Lung (tissue), 12 donors: Measurements from ENCODE around the gene PADI2. TPM values are rescaled to one million over a fixed set of nuclear protein-coding genes. Genes with fewer than 3 reads are reported as not detected.
A peak's percentile ranks its signal among the peaks of the same experiment; 100 is the strongest.

Experiments used
- ATAC-seq: fragments of 200-7000 bp; cut with Tn5 transposase; one replicate; pipeline ENCODE4 v1.9.1; 2020; ENCODE audit warnings: moderate number of reproducible peaks; ENCODE audit not compliant: insufficient read depth, low FRiP score
- DNase-seq, 3 donors: peaks; one replicate each; pipeline ENCODE4 v3.0.0-alpha.2; 2013 to 2017
- H3K27ac ChIP-seq, 2 donors: one replicate each; pipeline ENCODE4 v1.5.1; 2013; ENCODE audit warnings: mild to moderate bottlenecking in 2 of 2, moderate library complexity in 2 of 2, control low read depth in 1 of 2, inconsistent platforms in 1 of 2, low read depth in 1 of 2, low read length in 1 of 2
- H3K27me3 ChIP-seq, 3 donors: one replicate each; pipeline ENCODE4 v1.5.1; 2013; ENCODE audit warnings: low read length in 2 of 3; ENCODE audit not compliant: control insufficient read depth in 3 of 3, insufficient read depth in 3 of 3
- H3K36me3 ChIP-seq, 4 donors: one replicate each; pipeline ENCODE4 v1.5.1; 2013; ENCODE audit warnings: low read length in 4 of 4, mild to moderate bottlenecking in 1 of 4, moderate library complexity in 1 of 4; ENCODE audit not compliant: control insufficient read depth in 4 of 4, insufficient read depth in 4 of 4
- H3K4me1 ChIP-seq, 5 donors: one replicate each; pipeline ENCODE4 v1.5.1; 2013; ENCODE audit warnings: low read length in 5 of 5, mild to moderate bottlenecking in 2 of 5, moderate library complexity in 1 of 5; ENCODE audit not compliant: control insufficient read depth in 5 of 5, insufficient read depth in 5 of 5
- H3K4me3 ChIP-seq: one replicate; pipeline ENCODE4 v1.5.1; 2013; ENCODE audit warnings: mild to moderate bottlenecking, control low read depth, moderate library complexity
- H3K9ac ChIP-seq, 2 donors: one replicate each; pipeline ENCODE4 v1.5.1; 2013; ENCODE audit warnings: low read length in 2 of 2, control low read depth in 1 of 2; ENCODE audit not compliant: insufficient read depth in 1 of 2
- H3K9me3 ChIP-seq, 4 donors: one replicate each; pipeline ENCODE4 v1.5.1; 2013; ENCODE audit warnings: low read length in 3 of 4, mild to moderate bottlenecking in 1 of 4, moderate library complexity in 1 of 4; ENCODE audit not compliant: control insufficient read depth in 4 of 4, insufficient read depth in 3 of 4
- CTCF ChIP-seq: IDR thresholded peaks from 2 replicates; pipeline ENCODE4 v1.5.1; 2012; ENCODE audit warnings: mild to moderate bottlenecking; ENCODE audit errors: control extremely low read depth, extremely low read depth
- WGBS, 2 donors: extraction: QIAGEN DNeasy Blood & Tissue Kit; methylation state at CpG; one replicate each; pipeline ENCODE4 v1.1.7; 2013; 5-methylcytosine and 5-hydroxymethylcytosine counted together
- polyA plus RNA-seq, 2 donors: library from polyadenylated mRNA; stranded (reverse); fragments of 200-250 nt; gene quantifications; one replicate each; pipeline ENCODE4 v1.2.1, GENCODE V29; 2013
- total RNA-seq, 2 donors: library from RNA; depleted of rRNA in 1 of 2; stranded (reverse); fragments of >200 nt in 1 of 2; gene quantifications; one replicate each; pipeline ENCODE4 v1.2.1, GENCODE V29; 2014 to 2021
- donor health status: control.
- donor health status: control.
- donor health status: Bipolar disorder and iron deficiency.
- donor health status: healthy.
- donor health status: DM: yes; HTN: yes; CAD: no.

The PADI2 gene
- total and polyA plus RNA-seq, 4 donors = 1.2 to 12.8 (median 3.4) TPM

GRCh38 chr1:17067465-17068240 lies 51.6 kb downstream of the PADI2 start:
- Histone ChIP-seq H3K36me3 (no peaks in the 10 kb centered on the region), H3K9ac (no peak overlapping the region), H3K9me3 (peaks cover 0 to 2% (median 0%) of the 10 kb centered on the region in 4 donors), H3K27me3 (no peaks in the 10 kb centered on the region), H3K4me1 (peaks cover 0 to 2% (median 0%) of the 10 kb centered on the region in 5 donors), H3K4me3 (no peak overlapping the region), H3K27ac (peak overlapping the region in 1 of 2 donors; percentile 10)
- ATAC-seq (no peak), DNase-seq (no peak)
- 80 to 82% methylated on average over 10 of the region's 10 CpGs for WGBS, 2 donors
- TF ChIP-seq CTCF = no peak

- DNase-seq = no peak
- TF ChIP-seq CTCF = no peak
- H3K9me3 ChIP-seq = peaks cover 0 to 2% (median 0%) of the 10 kb centered on the region in 4 donors
- H3K27ac ChIP-seq = no peak overlapping the region
- H3K9ac ChIP-seq = no peak overlapping the region
- H3K4me1 ChIP-seq = peaks cover 0 to 2% (median 0%) of the 10 kb centered on the region in 5 donors
- H3K27me3 ChIP-seq = no peaks in the 10 kb centered on the region
- no peak for ATAC-seq
- no peaks in the 10 kb centered on the region for H3K36me3 ChIP-seq
- no peak overlapping the region for H3K4me3 ChIP-seq
- 27 to 64% methylated on average over 3 of the region's 3 CpGs for WGBS, 2 donors
Measured at GRCh38 chr1:17067069-17067426, 52.2 kb downstream of the PADI2 start.

- 44 to 65% methylated on average over 11 of the region's 11 CpGs for WGBS, 2 donors
Measured at GRCh38 chr1:17066361-17067068, 52.7 kb downstream of the PADI2 start.

More at GRCh38 chr1:17066361-17067068, 52.7 kb downstream of the PADI2 start:
- ATAC-seq = no peak
- Histone ChIP-seq H3K9ac (no peak overlapping the region), H3K36me3 (no peaks in the 10 kb centered on the region), H3K27me3 (no peaks in the 10 kb centered on the region), H3K4me3 (no peak overlapping the region), H3K9me3 (peaks cover 0 to 2% (median 0%) of the 10 kb centered on the region in 4 donors), H3K4me1 (peaks cover 0 to 2% (median 0%) of the 10 kb centered on the region in 5 donors), H3K27ac (no peak overlapping the region)
- TF ChIP-seq CTCF = no peak
- DNase-seq = no peak
